HepG2 (cell line): ENCODE measurements around the gene SEPTIN10. TPM values are rescaled to one million over a fixed set of nuclear protein-coding genes. Genes with fewer than 3 reads are reported as not detected.

ENCODE experiments used
- AHR ChIP-seq: IDR thresholded peaks from 2 replicates; pipeline ENCODE4 v1.6.1; 2018; ENCODE audit warnings: missing genetic modification reagents, missing compliant biosample characterization
- ARID2 ChIP-seq: sonication (generic); formaldehyde crosslinking; IDR thresholded peaks from 2 replicates; pipeline ENCODE4 v1.8.1; 2022; ENCODE audit warnings: mild to moderate bottlenecking, missing genetic modification reagents, borderline replicate concordance
- CBFB ChIP-seq: sonication (generic); formaldehyde crosslinking; IDR thresholded peaks from 2 replicates; pipeline ENCODE4 v1.4.0; 2020; ENCODE audit warnings: missing genetic modification reagents
- ELF1 ChIP-seq: sonication (generic); formaldehyde crosslinking; IDR thresholded peaks from 2 replicates; pipeline ENCODE4 v1.4.0; 2020; ENCODE audit warnings: missing genetic modification reagents
- KAT8 ChIP-seq: IDR thresholded peaks from 2 replicates; pipeline ENCODE4 v1.6.1; 2016; ENCODE audit warnings: missing genetic modification reagents, missing compliant biosample characterization
- MEF2D ChIP-seq: sonication (generic); formaldehyde crosslinking; IDR thresholded peaks from 2 replicates; pipeline ENCODE4 v1.5.1; 2020; ENCODE audit warnings: mild to moderate bottlenecking, missing genetic modification reagents
- MYPOP ChIP-seq: sonication (generic); formaldehyde crosslinking; IDR thresholded peaks from 2 replicates; pipeline ENCODE4 v1.8.1; 2023; ENCODE audit warnings: mild to moderate bottlenecking, moderate library complexity, missing genetic modification reagents
- POGK ChIP-seq: sonication (generic); formaldehyde crosslinking; conservative IDR thresholded peaks from 2 replicates; pipeline ENCODE4 v1.8.0; 2022; ENCODE audit warnings: mild to moderate bottlenecking, moderate library complexity, missing genetic modification reagents
- SRSF1 ChIP-seq: fragments of 200-400 bp; formaldehyde crosslinking; optimal IDR thresholded peaks from 2 replicates; pipeline ENCODE3; 2017; ENCODE audit warnings: mild to moderate bottlenecking, low read depth, low read length, moderate library complexity
- TAF15 ChIP-seq: fragments of 200-400 bp; formaldehyde crosslinking; IDR thresholded peaks from one replicate; pipeline ENCODE4 v1.6.1; 2018; ENCODE audit warnings: mild to moderate bottlenecking, low read depth, low read length; ENCODE audit not compliant: poor library complexity, severe bottlenecking
- TRIM24 ChIP-seq: sonication (generic); formaldehyde crosslinking; IDR thresholded peaks from 2 replicates; pipeline ENCODE4 v1.8.0; 2022; ENCODE audit warnings: mild to moderate bottlenecking, missing genetic modification reagents
- TSC22D2 ChIP-seq: sonication (generic); formaldehyde crosslinking; IDR thresholded peaks from 2 replicates; pipeline ENCODE4 v1.5.1; 2020; ENCODE audit warnings: missing genetic modification reagents, mild to moderate bottlenecking, borderline replicate concordance
- ZC3H13 ChIP-seq: sonication (generic); formaldehyde crosslinking; IDR thresholded peaks from 2 replicates; pipeline ENCODE4 v1.8.1; 2023; ENCODE audit warnings: mild to moderate bottlenecking, missing genetic modification reagents, moderate library complexity
- ZFP36 ChIP-seq: fragments of 150-350 bp; IDR thresholded peaks from 2 replicates; pipeline ENCODE4 v1.6.1; 2018; ENCODE audit warnings: borderline replicate concordance, low read length, low read depth; ENCODE audit not compliant: partially characterized antibody
- ZNF30 ChIP-seq: sonication (generic); formaldehyde crosslinking; IDR thresholded peaks from 2 replicates; pipeline ENCODE4 v1.5.0; 2020; ENCODE audit warnings: mild to moderate bottlenecking, missing genetic modification reagents
- ZNF33B ChIP-seq: sonication (generic); formaldehyde crosslinking; IDR thresholded peaks from 2 replicates; pipeline ENCODE4 v1.5.1; 2020; ENCODE audit warnings: mild to moderate bottlenecking, missing genetic modification reagents
- ZNF350 ChIP-seq: sonication (generic); formaldehyde crosslinking; IDR thresholded peaks from 2 replicates; pipeline ENCODE4 v1.4.0; 2020; ENCODE audit warnings: mild to moderate bottlenecking, low read depth, missing genetic modification reagents, borderline replicate concordance
- ZNF414 ChIP-seq: sonication (generic); formaldehyde crosslinking; IDR thresholded peaks from 2 replicates; pipeline ENCODE4 v1.5.0; 2020; ENCODE audit warnings: missing genetic modification reagents
- ZNF512B ChIP-seq: sonication (generic); formaldehyde crosslinking; IDR thresholded peaks from 2 replicates; pipeline ENCODE4 v1.5.1; 2020; ENCODE audit warnings: missing genetic modification reagents, mild to moderate bottlenecking, borderline replicate concordance
- ZNF772 ChIP-seq: sonication (generic); formaldehyde crosslinking; IDR thresholded peaks from 2 replicates; pipeline ENCODE4 v1.5.0; 2020; ENCODE audit warnings: mild to moderate bottlenecking, missing genetic modification reagents
- ZSCAN21 ChIP-seq: sonication (generic); formaldehyde crosslinking; IDR thresholded peaks from 2 replicates; pipeline ENCODE4 v1.8.0; 2022; ENCODE audit warnings: mild to moderate bottlenecking, missing genetic modification reagents, moderate library complexity, borderline replicate concordance
- polyA plus RNA-seq, 8 experiments: library from polyadenylated mRNA; depleted of rRNA in 3 of 8; stranded (reverse) in 7 of 8; unstranded in 1 of 8; fragments of >200 nt; fragmentation: Illumina TruSeq in 4 of 8; extraction: Trizol in 4 of 8; gene quantifications; 2 replicates each; pipeline versions ENCODE4 v1.2.1 to v1.2.3, GENCODE V29; 2011 to 2016; ENCODE audit warnings: low read depth in 4 of 8, missing spikeins in 1 of 8, mixed read lengths in 1 of 8; ENCODE audit not compliant: insufficient read depth in 1 of 8
- total RNA-seq, 5 experiments: library from RNA; depleted of rRNA; stranded (reverse); fragments of >200 nt; fragmentation: Illumina TruSeq; extraction: Trizol; gene quantifications; 2 replicates each; pipeline ENCODE4 v1.2.3, GENCODE V29; 2016; ENCODE audit warnings: low read depth in 1 of 5

The SEPTIN10 gene
- total and polyA plus RNA-seq, 2 of the 13 experiments (the other 11 are each of a cell fraction or from before 2014, with no cell fraction given), result 45.8 to 67.5 TPM

GRCh38 chr2:109516445-109517117 is 97.2 kb downstream of the SEPTIN10 start (continued):
- TF ChIP-seq ZNF512B (peak; percentile 40; the same call in 1 of the 2 replicates), ELF1 (CRISPR knock-in tag) (0 out of 2 replicates have a peak, but pooled peaks have one; percentile 23), SRSF1 (peak; percentile 58), KAT8 (no peak), CBFB (CRISPR knock-in tag) (peak; percentile 79), ZNF33B (CRISPR knock-in tag) (peak; percentile 27; the same call in 1 of the 2 replicates), ZC3H13 (CRISPR knock-in tag) (no peak), TRIM24 (CRISPR knock-in tag) (no peak), MEF2D (CRISPR knock-in tag) (peak; percentile 55; the same call in 1 of the 2 replicates), ZNF772 (CRISPR knock-in tag) (no peak; the same call in 1 of the 2 replicates), ZNF350 (CRISPR knock-in tag) (peak; percentile 68; the same call in 1 of the 2 replicates), POGK (peak; percentile 79), ZSCAN21 (0 out of 2 replicates have a peak, but pooled peaks have one; percentile 42), MYPOP (CRISPR knock-in tag) (no peak; the same call in 1 of the 2 replicates), ZFP36 (peak; percentile 43), TSC22D2 (CRISPR knock-in tag) (peak; percentile 80; the same call in 1 of the 2 replicates), TAF15 (no peak), AHR (CRISPR knock-in tag) (peak; percentile 55; the same call in 1 of the 2 replicates), ZNF30 (CRISPR knock-in tag) (0 out of 2 replicates have a peak, but pooled peaks have one; percentile 11), ZNF414 (CRISPR knock-in tag) (peak; percentile 88; the same call in 1 of the 2 replicates), ARID2 (CRISPR knock-in tag) (peak; percentile 47; the same call in 1 of the 2 replicates)
